ENCODE measurements around the gene EPG5. TPM values are rescaled to one million over a fixed set of nuclear protein-coding genes. Genes with fewer than 3 reads are reported as not detected.

The EPG5 gene
- total RNA-seq, 1 donor from 2014 or later = 9.8 TPM

- no peak for TF ChIP-seq CTCF (IDR thresholded peaks at IDR 0.05)
- Histone ChIP-seq H3K4me3 (no peak overlapping the region), H3K36me3 (no peaks in the 10 kb centered on the region), H3K27me3 (no peaks in the 10 kb centered on the region), H3K9me3 (no peaks in the 10 kb centered on the region), H3K4me1 (peaks cover 2 to 14% of the 10 kb centered on the region in 2 donors), H3K27ac (no peak overlapping the region)
- DNase-seq (ENCODE audit: low spot score in 2 of 2) = no peak
- intact Hi-C loops (cut with DNase I) = no loop called here
Measured at GRCh38 chr18:45836242-45837205, 130.6 kb downstream of the EPG5 start.

- no peak overlapping the region for H3K27ac ChIP-seq
- no peaks in the 10 kb centered on the region for H3K36me3 ChIP-seq
- H3K27me3 ChIP-seq = no peaks in the 10 kb centered on the region
- no peaks in the 10 kb centered on the region for H3K9me3 ChIP-seq
- intact Hi-C loops (cut with DNase I) = no loop called here
- DNase-seq (ENCODE audit: low spot score in 2 of 2) = no peak
- H3K4me1 ChIP-seq = peaks cover 2 to 14% of the 10 kb centered on the region in 2 donors
- no peak overlapping the region for H3K4me3 ChIP-seq
- TF ChIP-seq CTCF (IDR thresholded peaks at IDR 0.05) = no peak
Measured at GRCh38 chr18:45835057-45835636, 132.0 kb downstream of the EPG5 start.

GRCh38 chr18:45834306-45834705 is 132.8 kb downstream of the EPG5 start:
- Histone ChIP-seq H3K27ac (no peak overlapping the region), H3K4me1 (peaks cover 2 to 14% of the 10 kb centered on the region in 2 donors), H3K4me3 (no peak overlapping the region), H3K36me3 (no peaks in the 10 kb centered on the region), H3K27me3 (no peaks in the 10 kb centered on the region), H3K9me3 (no peaks in the 10 kb centered on the region)
- TF ChIP-seq CTCF (IDR thresholded peaks at IDR 0.05) = no peak
- no peak for DNase-seq (ENCODE audit: low spot score in 2 of 2)
- intact Hi-C loops (cut with DNase I) = no loop called here

- DNase-seq (ENCODE audit: low spot score in 2 of 2) = no peak
Measured at GRCh38 chr18:45833846-45834245, 133.3 kb downstream of the EPG5 start.

GRCh38 chr18:45830917-45831316 is 136.2 kb downstream of the EPG5 start:
- intact Hi-C loops (cut with DNase I) = no loop called here
- TF ChIP-seq CTCF (IDR thresholded peaks at IDR 0.05) = no peak
- no peaks in the 10 kb centered on the region for H3K9me3 ChIP-seq
- no peak overlapping the region for H3K4me3 ChIP-seq
- no peaks in the 10 kb centered on the region for H3K36me3 ChIP-seq
- H3K27ac ChIP-seq = no peak overlapping the region
- no peaks in the 10 kb centered on the region for H3K27me3 ChIP-seq
- DNase-seq (ENCODE audit: low spot score in 2 of 2) = no peak
- peaks cover 0 to 8% of the 10 kb centered on the region in 2 donors for H3K4me1 ChIP-seq

More at GRCh38 chr18:45833846-45834245, 133.3 kb downstream of the EPG5 start:
- no peaks in the 10 kb centered on the region for H3K27me3 ChIP-seq
- intact Hi-C loops (cut with DNase I) = no loop called here
- no peak overlapping the region for H3K27ac ChIP-seq
- H3K36me3 ChIP-seq = no peaks in the 10 kb centered on the region
- TF ChIP-seq CTCF (IDR thresholded peaks at IDR 0.05) = no peak
- H3K4me1 ChIP-seq = peaks cover 2 to 10% of the 10 kb centered on the region in 2 donors
- H3K9me3 ChIP-seq = no peaks in the 10 kb centered on the region
- H3K4me3 ChIP-seq = no peak overlapping the region
